Activated CD4-positive, CD25-positive, alpha-beta regulatory T cell (primary cell): Measurements from ENCODE around the gene JAML.

ENCODE experiments used
- DNase-seq, 4 experiments: peaks; one replicate each; lab custom pipeline; 2025; lab: John Stamatoyannopoulos, UW

The JAML gene

DNA sequence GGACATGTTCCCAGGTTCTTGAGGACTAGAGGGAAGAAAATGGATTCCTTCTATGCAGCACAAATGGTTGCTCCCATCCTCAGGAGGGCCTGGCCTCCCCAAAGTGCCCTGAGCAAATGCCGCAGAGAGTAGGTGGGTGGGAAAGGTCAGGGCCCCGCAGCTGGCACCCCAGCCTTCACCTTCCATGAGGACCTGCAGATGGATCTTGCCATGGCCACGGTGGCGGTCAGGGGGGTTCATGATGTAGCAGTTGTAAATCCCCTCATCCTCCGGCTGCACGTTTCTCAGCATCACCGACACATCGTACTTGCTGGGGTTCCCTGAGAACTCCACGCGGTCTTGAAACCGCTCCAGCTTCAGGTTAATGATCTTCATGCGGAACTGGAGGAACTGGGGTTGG is 56.9 kb downstream of the JAML start:
- no peak for DNase-seq

DNA sequence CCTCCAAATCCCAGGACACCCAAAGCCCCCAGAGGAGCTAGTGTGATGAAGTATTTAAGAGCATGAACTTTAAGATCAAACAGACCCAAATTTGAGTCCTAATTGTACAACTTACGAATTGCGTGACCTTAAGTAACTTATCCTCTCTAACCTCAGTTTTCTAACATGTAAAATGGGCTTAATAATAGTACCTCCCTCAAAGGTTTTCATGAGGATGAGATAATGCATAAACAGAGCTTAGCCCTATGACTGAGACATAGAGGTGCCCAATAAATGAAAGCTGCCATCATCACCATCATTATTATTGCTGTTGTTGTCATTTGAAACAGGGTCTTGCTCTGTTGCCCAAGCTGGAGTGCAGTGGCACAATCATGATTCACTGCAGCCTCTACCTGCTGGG is 57.6 kb downstream of the JAML start:
- no peak for DNase-seq

DNA sequence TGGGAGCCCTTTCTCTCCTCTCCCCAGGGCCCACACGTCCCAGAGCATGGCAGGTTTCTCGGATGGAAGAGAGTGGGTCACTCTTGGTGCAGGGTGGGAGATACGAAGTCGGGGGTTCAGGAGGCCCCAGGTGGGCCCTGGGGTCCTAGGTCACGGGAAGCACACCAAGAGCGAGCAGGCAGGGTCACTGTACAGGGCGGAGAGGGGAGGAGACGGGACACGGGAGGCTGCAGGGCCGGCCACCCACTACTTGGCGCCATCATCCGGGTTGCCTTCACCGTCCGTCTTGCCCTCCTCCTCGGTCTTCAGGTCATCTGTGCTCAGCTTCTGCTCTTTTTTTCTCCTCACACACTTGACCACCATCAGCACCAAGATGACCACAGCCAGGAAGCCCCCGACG is 58.2 kb downstream of the JAML start:
- DNase-seq = no peak

DNA sequence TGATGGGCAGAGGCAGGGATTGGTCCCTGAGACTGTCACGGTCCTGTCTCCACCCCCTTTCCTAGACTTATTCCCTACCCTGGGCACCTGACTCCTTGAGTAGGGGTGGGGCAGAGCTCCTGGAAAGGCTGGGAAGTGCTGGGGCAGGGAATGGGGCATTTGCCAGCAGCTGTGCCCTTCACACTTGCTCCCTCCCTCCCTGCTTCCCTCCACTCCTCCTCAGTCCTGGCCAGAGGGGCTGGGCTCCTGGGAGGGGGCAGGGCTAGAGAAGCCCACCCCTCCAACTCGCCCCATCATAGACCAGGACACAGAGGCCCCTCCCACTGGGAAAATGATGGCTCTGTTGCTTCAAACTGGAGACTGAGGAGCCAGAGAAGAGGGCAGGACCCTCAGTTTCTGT is 59.9 kb downstream of the JAML start:
- DNase-seq = no peak

DNA sequence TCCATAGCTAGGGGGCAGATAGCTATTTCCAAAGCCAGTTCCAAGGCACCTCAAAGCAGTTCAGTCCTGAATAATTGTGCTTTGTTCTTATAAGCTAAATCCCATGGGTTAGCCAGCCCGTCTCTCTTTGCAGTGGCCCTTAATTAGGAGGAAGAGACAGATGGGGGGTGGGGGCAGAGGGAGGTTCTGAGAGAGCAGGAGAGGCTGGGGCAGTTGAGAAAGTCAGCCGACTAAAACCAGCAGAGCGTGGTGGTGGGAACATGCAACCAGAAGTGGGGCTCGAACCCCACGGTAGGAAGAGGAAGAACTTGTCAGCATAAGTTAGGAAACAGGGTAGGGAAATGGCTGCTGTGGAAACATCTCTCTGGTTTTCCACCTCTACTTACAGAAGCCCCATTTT is 61.3 kb downstream of the JAML start:
- DNase-seq = no peak

DNA sequence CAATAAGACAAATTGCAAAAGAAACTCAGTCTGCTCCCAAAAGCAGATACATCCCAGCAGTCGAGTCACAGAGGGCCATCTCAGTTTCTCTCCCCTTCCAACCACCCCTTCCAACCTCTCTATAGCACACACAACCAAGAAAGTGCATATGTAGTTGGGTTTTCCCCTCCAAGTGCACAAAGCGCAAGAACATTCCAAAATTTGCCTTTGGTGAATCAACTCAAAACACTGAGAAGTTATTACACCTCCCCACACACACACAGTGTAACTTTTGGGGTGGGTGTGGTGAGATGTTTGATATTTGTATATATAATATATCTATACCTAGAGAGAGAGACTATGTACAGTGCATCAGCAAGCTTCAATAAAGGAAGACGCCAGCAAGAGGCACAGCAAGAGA is 62.0 kb downstream of the JAML start:
- DNase-seq = no peak

DNA sequence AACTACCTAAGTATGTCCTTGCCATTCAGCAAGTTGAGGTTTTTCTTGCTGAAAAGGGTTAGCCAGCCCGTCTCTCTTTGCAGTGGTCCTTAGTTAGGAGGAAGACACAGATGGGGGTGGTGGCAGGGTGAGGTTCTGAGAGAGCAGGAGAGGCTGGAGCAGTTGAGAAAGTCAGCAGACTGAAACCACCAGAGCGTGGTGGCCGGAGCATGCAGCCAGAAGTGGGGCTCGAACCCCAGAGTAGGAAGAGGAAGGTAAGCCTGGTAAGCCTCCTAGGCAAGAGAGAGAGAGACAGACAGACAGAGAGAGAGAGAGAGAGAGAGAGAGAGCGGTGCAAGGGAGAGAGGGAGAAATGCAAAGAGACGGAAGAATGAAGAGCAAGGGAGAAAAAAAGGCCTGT is 63.0 kb downstream of the JAML start:
- DNase-seq = no peak

DNA sequence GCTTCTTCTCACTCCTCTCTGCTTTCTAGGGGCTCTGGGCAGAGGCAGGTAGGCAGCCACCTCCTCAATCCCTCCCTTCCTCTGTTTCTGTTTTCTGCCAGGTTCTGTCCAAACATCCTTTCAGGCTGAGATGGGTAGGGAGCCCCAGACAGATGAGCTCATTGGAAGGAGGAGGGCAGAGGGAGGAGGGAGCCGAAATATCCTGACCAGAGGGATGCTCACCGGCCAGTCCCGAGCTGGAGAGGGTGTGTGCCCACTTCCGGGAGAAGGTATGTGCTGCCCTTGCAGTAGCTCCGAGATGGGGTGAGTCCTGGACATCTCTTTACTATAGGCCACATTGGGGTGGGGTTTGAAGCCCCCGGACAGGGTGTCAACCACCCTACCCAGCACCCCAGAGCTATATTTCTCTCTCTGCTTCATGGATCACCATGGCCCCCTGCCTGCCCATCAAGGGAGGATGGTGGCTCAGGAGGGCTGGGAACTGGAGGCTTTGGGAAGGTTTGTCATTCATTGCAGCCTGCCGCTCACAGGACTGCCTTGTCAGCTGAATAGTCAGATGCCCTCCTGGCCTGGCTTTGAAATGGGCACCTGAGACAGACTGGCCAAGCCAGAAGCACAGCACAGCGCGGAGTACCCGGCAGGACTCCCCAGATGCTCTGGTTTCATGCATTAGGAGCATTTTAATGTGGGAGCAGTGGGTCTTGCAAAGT is 67.5 kb downstream of the JAML start:
- no peak for DNase-seq

DNA sequence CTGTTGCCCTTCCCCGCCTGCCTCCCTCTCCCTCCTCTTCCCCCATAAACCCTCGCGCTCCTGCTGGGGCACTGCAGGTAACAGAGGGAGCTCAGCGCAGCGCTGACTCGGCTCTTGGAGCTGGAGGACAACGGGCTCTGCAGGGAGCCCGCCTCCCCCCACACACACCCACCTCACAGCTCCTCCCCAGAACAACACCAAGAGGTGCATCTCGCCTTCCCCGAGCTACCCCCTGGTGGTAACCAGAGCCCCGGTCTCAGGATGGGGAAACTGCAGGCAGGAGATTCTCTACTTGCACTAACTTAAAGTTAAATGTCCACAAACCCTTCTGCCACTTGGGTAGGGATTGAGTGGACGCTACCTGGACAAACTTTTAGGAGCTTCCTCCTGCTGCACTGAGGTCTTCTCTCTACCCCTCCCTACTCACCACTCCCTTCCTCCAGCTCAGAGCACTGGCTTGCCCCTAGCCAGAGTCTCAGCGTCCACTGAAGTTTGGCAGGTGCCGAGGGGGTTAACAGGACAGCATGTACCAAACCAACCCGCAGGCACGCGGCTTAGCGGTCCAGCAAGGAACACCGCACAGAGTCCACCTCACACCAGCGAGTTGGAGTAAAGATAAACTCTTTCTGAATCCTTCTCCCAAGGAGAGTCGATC is 68.2 kb downstream of the JAML start:
- peak in 1 of 4 experiments; percentile 10 for DNase-seq

DNA sequence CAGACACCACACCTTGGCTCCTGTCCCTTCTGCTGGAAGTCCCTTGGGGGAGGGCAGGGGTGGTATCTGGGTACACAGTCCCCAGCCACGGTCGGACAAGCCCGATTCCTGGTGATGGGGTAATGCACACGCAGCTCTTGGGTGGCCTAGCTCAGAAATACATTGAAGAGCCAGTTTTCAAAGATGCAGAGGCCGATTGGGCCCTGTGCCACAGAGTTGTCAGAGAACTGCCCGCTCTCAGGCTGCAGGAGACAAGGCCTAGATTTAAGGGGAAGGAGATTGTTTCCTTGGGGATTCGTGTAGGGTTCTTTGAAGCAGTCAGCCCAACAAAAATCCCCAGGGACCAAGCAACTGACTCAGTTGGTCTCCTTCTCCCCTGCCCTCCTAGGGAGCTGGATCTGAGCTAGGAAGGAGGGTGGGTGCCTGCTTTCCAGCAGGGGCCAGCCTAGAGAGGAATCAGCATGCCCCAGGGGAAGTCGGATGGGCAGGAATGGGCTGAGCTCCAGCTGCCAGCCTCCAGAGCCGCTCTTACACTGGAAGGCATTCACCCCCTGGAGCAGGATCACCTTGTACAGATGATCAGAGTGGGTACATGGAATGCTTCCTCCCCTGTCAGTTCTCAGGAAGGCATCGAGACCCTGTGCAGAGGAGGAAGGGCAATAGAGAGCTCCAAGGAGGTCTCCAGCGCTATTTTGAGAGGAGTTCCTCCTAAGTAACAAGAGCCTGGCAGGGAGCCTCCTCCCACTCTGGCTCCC is 68.9 kb downstream of the JAML start:
- DNase-seq = no peak

DNA sequence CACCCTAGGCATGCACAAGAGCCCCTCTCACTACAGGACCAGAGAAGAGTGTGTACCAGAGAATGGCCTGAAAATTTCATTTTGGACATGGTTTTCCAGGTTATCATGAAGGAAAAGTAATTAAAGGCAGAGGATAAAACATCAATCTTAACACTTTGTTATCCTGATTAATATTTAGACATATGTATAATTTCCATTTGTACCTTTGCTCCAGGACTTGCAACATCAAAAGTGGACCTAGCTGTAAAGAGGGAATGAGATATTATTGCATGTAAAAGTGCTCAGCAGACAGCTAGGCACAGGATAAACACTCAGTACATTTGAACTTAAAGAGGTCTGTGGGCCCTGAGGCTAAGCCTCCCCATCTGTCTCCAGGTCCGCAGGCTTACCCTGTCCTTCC is 70.2 kb downstream of the JAML start:
- no peak for DNase-seq

DNA sequence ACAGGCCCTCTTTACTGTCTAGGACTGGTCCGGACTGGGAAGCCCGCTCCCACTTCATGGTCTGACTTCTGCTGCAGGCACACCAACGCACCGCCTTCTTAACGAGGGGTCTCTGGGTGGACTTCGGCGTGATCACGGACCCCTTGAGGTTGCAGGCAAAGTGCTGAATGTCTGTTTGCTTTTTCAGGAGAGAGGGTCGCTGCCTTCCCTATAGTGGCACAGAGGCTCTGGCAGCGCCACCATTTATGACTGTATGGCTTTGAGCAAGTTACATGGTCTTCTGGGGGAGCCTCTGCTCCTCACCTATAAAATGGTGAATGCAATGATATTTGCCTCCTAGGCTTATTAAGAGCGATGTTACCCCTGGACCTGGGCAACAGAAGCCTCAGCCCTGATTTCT is 70.8 kb downstream of the JAML start:
- DNase-seq = no peak

DNA sequence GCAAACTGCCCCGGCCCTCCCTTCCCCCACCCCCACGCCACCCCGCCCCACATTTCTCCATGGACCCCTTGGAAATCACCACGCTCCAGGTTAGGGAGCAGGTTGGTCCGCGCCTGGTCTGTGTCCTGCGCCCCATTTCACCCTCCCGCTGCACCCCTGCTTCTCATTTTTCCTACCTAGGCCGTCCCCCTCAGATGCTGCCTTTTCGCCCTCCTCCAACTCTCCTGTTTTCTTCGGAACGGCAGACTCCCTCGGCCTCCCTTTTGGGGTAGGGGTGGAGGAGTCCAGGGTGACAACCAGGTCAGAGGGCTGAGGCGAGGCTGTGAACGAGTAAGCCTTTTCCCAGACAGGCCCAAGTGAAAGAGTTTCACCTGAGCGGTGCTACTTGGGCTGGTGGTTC is 71.3 kb downstream of the JAML start:
- no peak for DNase-seq

DNA sequence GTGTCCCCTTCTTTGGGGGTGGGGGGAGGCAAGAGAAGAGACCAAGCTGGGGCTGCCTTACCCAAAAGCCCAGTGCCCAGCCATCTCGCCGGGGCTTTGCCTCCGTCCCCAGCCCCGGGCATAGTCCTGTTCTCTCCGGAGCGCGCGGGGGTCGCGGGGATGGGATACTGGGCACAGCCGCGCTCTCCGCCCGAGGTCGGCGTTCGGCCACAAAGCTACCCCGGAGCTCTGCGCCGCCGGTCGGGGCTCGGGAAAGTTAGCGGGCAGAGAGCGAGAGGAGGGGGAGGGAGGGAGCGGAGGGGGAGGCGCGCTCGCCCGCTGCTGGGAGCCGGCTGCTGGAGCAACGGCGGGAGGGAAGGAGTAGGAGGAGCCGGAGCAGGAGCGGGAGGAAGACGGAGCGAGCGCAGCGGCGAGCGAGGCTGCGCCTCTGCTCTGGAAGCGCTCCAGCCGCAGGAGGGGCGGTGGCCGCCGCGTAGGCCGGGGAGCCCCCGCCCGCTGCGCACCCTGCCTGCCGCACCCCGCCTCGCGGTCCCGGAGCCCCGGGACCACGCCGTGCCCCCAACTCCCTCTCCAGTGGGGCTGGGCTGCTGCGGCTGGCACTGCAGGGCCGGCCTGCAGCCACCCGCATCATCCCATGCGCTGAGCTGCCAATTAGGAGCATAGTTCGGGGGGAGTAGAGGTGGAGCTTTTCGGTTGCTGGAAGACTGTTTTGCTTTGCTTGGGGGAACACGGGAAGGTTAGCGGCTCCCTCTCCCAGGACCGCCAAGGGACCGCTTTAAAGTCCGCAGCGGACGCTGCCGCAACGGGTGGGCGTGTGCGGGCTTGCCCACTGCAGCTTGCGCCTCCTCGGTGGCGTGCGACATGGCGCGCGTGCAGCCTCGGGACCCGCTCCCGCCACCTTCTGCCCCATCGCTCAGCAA is 72.0 kb downstream of the JAML start, which contains the start of gene SCN4B:
Gene SCN4B (minus strand): TSS at position 272 of the 920 bp plus-strand sequence. CDS start 150 bp downstream, at position 122.
- no peak for DNase-seq

DNA sequence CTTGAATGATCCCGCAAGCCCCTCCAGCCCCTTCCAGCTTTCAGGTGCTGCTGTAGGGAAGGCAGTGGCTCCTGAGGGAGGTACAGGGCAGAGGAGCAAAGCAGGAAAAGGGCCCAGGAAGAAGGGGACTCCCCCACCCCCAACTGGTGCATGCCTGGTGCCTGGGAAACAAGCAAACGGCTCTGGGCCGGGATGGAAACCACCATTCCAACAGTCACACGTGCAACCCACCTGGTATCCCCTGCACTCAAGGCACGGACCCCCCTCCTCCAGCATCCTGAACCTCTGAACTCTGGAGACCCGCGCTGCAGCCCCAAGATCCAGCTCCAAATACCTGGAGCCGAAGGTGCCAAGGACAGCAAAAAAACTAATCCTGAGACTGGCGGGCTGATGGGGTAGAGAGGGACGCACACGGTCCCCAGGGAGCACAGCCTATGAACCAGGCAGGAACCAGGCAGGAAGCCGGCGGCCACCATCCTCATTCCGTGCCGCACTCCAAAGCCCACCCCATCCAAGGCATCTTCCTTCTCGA is 72.7 kb downstream of the JAML start:
- DNase-seq = no peak

DNA sequence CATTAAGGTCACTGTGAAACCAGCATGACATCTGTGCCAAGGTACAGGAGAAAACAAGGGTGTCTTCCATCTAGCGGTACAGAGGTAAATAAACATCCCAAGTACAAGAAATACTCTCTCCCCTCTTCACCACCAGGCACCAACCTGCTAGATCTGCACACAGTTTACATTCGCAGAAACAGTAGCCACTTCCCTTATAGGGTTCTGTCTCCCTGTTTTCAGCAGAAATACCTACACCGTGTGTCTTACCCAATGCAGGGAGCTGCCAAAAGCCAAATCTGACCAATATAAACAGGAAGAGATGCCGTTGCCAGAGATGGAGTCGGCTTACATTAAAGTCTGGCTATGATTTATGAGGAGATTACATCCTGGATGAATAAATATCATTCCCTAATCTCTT is 73.4 kb downstream of the JAML start:
- DNase-seq = no peak

DNA sequence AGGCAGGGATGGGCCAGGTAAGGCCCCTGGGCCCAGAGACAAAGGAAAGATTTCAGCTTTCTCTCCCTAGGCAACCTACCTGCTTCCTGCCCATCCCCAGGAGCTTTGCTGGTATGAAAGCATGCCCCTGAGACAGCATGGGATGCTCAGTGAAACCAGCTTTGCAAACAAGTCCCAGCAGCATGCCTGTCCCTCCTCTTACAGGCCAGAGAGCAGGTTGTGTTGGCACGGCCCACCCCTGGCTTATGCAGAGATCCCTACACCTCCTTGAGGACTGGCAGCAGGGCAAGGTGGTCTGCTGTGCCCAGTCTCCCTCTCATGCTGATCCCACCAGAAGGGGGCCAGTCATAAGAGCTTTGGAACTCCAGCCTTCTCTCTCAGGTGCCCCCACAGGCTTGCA is 75.3 kb downstream of the JAML start:
- no peak for DNase-seq

DNA sequence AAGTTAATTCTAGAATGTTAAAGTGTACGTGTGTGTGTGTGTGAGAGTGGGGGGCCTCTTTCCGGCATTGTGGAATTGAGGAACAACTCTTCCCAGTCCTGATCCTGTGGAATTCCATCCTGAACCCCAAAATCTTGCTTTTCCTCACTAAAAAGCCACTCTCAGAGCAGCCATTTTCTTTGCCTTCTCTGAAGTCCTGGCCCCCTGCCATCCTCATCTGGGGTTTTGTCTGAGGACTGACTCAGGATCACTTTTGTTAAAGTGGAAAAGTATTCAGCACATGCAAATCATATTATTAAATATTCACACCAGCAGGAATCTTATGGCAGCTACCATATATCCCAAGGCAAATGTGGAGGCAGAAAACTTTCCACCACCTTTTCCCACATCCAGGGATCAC is 76.0 kb downstream of the JAML start:
- no peak for DNase-seq

DNA sequence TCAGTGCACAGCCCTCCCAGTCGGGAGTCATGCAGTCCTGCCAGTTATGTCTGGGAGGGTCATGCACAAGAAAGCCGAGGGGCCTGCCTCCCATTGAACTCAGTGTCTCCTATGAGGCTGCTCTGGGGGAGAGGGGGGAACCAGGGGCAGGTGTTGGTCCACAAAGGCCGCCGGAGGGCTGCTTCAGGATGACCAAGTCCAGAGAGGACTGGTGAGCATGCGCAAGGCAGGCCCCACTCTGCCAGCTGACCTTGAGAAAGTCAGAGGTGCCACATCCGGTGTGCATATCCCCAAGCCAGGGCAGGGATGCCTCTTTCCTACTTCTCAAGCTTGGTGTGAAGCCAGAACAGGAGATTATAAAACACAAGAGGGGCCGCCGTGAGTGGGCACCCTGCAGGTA is 76.6 kb downstream of the JAML start:
- DNase-seq = no peak

DNA sequence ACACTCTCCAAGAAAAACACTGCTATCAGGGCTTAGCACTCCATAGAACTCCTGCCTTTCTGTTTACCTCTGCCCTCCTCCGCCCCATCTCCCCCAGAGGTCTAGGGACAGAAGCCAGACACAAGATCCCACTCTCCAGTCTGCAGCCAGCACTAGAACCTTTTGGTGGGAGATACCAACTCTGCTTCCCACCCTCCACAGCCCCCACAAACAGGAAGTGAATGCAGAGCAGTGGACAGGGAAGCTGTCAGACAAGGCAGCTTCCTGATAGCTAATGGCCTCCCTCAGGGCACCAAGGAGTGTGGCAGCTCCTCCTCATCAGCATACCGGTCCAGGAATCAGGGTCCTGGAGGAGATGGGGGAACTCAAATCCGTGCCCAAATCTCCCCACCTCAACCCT is 77.3 kb downstream of the JAML start:
- no peak for DNase-seq

DNA sequence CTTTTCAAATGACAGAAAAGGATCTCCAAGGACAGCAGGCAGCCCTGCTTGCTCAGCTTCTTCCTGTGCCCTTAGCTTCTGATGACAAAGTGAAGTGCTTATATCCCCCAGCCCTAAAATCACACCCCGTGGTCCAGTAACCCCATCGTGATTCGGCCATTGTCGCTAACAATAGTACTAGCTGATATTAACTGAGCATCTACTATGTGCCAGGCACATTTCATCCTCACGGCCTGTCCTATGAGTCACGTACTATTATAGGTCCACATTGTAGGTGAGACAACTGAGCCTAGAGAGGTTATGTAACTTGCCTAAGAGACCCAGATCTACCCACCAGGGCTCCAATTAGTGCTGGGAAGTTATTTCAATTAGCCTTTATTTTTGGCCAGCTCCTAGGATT is 78.3 kb downstream of the JAML start:
- no peak for DNase-seq
